Cardiac fibroblast (primary cell): ENCODE data around the gene DOCK8.
A peak's percentile ranks its signal among the peaks of the same experiment; 100 is the strongest.
"Not testable (repeated sequence)": the region's sequence is repeated elsewhere in the genome, so short reads cannot be mapped to it uniquely, and the experiment has no call there.

ENCODE experiments used
- DNase-seq, 2 donors: peaks; one replicate each; pipeline versions ENCODE4 v3.0.0 to v3.0.0-alpha.2; 2010; ENCODE audit warnings: low read depth in 2 of 2
- H3K4me3 ChIP-seq, 2 donors: replicated peaks in 1 of 2; 1 replicate in 1 of 2; 2 replicates in 1 of 2; pipeline ENCODE4 v1.5.1; 2011; ENCODE audit warnings: low read depth in 2 of 2, low read length in 2 of 2, mild to moderate bottlenecking in 2 of 2, moderate library complexity in 1 of 2
- TF ChIP-seq, protein P1 (sequence below): IDR thresholded peaks from one replicate; pipeline ENCODE4 v1.5.1; 2011; ENCODE audit warnings: low read depth, mild to moderate bottlenecking, low read length, inconsistent platforms

DOCK8 gene

DNA sequence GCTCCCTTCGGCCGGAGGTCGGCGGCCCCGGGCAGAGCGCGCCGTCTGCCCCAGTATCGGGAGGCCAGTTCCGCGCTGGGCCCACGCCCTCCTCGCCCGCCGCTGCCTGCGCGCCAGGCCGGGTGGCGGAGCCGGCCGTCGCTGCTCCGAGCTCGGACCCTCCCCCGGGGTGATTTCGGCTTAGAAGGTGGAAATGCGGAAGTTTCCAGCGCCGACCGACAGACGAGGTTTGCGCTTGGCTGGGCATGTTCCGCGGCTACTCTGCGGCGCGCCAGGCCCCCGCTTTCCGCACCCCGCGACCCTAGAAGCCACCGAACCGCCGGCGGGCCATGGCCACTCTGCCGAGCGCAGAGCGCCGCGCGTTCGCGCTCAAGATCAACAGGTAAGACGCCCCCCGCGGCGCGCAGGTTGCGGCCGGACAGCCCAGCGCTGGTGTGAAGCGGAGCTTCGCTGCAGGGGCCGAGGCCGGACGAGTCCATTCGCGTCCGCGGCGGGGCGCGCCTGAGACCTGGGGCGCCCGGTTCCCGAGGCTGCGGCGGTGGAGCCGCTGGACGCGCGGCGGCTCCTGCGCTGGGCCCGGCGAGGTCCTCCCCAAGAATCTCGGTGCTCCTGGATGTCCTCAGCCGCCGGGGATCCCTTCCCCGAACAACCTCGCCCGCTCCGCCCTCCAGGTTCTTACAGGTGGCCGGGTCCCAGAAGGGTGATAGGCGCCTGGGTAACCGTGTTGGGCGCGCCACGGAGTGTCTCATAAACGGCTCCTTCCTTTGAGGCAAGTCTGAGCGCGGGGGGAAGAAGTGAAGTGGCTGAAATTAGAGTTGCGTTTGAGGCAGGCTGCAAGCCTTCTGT, at the start of gene DOCK8:
DOCK8 (plus strand) TSS at position 218 of the 846 bp plus-strand sequence; CDS start at position 330, 112 bp downstream.
- H3K4me3 ChIP-seq: peak within 1 kb of the TSS; percentile 36 to 52
- peak; percentile 40 to 44 for DNase-seq
- TF ChIP-seq, protein P1, sequence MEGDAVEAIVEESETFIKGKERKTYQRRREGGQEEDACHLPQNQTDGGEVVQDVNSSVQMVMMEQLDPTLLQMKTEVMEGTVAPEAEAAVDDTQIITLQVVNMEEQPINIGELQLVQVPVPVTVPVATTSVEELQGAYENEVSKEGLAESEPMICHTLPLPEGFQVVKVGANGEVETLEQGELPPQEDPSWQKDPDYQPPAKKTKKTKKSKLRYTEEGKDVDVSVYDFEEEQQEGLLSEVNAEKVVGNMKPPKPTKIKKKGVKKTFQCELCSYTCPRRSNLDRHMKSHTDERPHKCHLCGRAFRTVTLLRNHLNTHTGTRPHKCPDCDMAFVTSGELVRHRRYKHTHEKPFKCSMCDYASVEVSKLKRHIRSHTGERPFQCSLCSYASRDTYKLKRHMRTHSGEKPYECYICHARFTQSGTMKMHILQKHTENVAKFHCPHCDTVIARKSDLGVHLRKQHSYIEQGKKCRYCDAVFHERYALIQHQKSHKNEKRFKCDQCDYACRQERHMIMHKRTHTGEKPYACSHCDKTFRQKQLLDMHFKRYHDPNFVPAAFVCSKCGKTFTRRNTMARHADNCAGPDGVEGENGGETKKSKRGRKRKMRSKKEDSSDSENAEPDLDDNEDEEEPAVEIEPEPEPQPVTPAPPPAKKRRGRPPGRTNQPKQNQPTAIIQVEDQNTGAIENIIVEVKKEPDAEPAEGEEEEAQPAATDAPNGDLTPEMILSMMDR: no peak

DNA sequence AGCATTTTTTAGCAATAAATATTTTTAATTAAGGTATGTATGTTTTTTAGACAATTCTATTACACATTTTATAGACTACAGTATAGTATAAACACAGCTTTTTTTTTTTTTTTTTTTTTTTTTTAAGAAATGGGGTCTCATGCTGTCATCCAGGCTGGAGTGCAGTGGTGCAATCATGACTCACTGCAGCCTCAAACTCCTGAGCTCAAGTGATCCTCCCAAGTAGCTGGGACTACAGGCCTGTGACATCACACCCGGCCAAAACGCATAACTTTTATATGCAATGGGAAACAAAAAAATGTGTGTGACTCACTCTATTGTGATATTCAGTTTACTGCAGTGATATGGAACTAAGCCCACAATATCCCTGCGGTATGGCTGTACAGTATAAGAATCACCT, 44.9 kb upstream of the DOCK8 start:
- not testable (repeated sequence) for H3K4me3 ChIP-seq, DNase-seq

DNA sequence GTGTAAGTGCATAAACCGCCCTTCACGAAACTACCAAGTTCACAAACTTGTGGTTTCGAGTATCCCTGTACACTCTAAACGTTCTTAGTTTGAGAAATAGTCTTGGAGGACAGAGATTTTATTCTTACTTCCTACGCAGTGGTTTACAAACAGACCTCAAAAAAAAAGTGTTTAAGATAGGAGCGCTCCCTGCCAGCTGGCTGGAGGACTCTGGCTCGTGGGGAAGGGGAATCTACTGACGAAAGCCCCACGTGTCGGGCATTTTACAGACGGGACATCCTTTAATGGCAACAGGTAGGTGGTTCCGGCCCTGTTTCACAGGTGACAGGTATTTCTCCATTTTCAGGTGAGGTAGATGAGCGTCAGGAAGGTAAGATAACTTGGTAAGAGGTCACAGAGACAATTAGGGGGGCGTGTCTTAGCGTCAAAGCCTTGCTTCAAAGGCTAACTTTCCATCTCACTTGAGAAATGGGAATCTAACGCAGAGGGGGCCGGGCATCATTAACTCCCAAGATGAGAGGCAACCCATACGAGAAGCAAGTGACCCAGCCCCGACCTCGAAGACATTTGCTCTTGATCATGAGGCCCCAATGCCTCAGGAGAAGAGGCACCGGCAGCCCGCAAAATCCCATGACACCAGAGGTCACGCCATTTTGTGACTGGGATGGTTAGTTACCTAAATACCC, 36.4 kb upstream of the DOCK8 start:
- not testable (repeated sequence) for DNase-seq

DNA sequence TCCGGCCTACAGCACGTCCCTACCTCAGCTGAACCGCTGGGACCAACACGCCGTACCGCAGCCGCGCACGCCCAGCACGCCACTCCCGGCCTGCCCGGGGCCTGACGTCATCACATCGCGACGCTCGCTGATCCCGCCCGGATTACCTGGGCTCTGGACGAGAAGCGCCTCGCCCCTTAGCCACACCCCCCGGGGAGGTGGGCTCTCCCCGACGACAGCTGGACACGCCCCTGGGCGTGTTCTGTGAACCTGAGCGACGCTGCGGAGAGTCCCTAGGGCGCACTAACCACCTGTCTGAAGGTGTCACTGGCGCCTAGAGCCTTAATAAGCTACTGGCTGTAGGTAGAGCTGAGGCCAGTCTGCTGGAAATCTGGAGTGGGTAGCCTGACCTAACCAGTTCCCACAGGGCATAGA, 35.7 kb upstream of the DOCK8 start, which contains the start of gene ZNG1A:
ZNG1A (minus strand) TSS at position 87 of the 414 bp plus-strand sequence. CDS start 87 bp downstream, outside the sequence.
- DNase-seq: peak; percentile 56 to 65
- H3K4me3 ChIP-seq: peak within 1 kb of the TSS; percentile 40 to 52

More for the DNA sequence above, 36.4 kb upstream of the DOCK8 start:
- H3K4me3 ChIP-seq: peak overlapping the region; percentile 19 to 49

DNA sequence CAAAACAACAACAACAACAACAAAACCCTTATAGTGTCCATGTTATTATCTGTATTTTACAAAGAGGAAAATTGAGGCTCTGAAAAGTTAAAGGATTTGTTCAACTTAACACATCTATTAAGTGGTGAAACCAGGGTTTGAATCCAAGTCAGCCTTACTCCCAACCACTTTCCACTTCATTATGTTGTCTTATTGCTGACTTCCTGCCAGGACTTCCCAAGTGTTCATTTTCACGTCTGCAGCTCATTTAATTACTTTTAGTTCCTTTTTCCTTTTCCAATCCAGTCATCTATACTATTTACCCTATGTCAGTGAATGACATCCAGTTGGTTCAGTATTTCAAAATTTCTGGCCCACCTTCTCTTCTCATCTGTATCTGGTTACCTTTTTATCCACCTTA, 15.1 kb upstream of the DOCK8 start:
- not testable (repeated sequence) for DNase-seq

DNA sequence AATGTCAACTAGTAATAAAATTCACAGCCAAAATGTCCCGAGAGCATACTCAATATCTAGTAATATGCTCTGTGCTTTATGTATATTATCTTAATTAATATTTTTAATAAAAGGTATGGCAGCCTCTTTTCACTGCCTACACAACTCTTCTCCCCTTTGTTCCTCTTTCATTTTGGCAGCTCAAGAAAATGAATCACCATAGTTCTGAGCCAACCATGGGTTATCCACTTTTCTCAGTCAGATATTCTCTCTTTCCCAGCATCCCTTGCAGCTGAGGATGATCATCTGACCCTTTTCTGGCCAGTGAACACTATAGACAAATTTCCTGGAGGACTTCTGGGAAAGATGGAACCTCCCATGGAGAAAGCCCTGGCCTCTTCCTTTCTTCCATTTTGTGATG, 8.2 kb upstream of the DOCK8 start:
- no peak for DNase-seq
- H3K4me3 ChIP-seq: no peak overlapping the region
- TF ChIP-seq, protein P1: no peak

More for the DNA sequence above, 15.1 kb upstream of the DOCK8 start:
- H3K4me3 ChIP-seq: not testable (repeated sequence)

DNA sequence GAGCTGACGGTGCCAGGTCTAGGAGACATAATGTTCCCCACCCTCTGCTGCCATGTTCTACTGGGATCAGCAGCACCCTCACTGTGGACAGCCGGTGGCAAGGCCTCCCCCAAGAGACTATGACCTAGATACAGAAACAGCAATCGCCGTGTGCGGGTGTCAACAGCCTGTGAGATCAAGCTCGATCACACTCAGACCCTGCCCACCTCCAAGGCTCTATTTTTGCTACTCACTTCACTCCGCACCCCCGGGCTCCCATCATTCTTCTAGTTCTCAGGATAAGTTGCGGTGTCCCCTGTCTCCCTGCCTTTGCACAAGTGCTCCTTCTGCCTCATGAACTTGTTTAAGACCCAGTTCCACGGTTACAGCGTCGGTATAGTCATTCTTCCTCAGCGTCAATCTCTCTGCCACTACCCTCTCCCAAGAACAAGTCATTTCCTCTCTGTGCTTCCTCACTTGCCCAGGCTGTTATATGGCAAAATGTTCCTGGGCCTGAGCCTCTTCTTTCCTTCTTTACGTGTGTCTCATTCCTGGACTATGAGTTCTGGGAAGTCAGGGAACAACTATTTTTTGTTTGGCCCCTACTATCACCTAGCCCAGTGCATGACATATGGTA, 5.4 kb upstream of the DOCK8 start:
- DNase-seq: no peak
- no peak overlapping the region for H3K4me3 ChIP-seq
- TF ChIP-seq, protein P1: no peak

DNA sequence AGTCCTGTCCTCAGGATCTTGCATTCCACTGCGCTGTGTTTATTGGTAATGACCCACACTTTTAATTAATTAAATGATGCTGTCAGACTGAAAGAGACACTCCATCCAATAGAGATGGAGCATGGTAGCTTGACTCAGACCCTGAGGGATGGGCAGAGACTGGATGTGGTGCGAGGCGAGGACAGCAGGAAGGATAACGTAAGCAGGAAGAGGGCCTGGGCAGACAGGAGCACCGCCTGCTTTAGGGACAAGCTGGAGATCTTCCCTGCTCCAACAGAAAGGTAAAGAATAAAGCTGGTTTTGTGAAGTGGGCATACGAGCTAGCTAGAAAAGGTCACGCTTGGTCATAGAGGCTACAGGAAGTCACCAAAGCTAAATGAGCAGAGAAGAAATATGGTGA, 3.6 kb upstream of the DOCK8 start:
- TF ChIP-seq, protein P1: no peak
- DNase-seq: no peak
- no peak overlapping the region for H3K4me3 ChIP-seq
